Activated gamma-delta T cell treated with Interleukin-2 at 50 U/mL for 16 hours (primary cell): ENCODE results near the gene SSBP3.

Source experiments
- DNase-seq: peaks from one replicate; pipeline ENCODE4 v3.0.0-alpha.2; 2020

Gene SSBP3

DNA sequence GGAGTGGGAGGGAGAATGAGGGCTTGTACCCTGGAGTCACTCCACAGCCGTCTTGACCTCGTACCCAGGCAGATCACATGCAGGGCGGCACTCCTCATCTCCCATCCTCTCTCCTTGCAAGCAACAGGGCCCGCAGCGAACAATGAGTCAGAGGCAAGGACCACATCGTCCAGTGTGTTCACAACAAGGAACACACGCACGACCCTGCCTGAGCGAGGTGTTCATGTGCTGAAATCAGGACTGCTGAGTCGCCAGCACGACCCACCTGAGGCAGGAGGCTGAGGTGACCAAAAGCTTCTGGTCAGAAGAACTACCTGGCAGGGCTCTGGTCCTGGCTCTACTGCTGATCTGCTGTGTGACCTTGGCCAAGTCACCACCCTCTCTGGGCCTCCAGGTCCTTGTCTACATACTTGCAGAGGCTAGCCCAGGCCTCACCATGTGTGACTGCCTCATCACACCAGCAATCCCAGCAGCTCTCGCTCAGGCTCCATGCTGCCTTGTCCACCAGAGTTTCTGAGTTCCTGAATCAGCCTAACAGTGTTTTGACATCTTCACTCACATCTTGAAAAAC is 78.0 kb downstream of the SSBP3 start:
- no peak for DNase-seq

DNA sequence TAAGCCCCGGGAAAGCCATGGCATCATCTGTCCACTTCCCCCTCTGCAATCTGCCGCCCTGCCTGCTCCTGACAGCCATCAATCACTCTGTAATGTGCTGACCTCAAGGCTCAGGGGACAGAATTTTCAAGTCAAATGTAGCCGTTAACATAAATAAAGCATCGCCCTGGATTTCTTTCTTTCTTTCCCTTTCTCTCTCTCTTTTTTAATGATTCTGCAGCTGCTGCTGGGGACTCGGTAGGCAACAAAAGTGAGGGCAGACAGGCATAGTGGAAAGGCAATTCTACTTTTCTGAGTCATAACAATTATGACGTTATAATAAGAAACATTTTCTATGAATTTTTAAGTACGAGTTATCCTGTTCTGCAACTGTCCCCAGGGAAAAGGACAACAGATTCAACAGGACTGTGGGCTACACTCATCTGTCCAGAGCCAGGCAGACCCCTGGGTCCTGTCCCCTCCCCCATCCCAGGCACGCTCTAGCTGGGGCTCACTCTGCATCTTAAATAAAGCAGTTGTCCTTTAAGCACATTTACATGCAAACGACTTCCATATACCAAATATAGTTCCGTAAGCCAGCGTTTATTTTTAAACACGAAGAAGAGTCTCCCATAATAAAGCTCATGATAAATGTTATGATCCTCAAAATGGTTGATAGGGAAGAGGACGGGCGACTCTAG is 78.7 kb downstream of the SSBP3 start:
- DNase-seq, result no peak

DNA sequence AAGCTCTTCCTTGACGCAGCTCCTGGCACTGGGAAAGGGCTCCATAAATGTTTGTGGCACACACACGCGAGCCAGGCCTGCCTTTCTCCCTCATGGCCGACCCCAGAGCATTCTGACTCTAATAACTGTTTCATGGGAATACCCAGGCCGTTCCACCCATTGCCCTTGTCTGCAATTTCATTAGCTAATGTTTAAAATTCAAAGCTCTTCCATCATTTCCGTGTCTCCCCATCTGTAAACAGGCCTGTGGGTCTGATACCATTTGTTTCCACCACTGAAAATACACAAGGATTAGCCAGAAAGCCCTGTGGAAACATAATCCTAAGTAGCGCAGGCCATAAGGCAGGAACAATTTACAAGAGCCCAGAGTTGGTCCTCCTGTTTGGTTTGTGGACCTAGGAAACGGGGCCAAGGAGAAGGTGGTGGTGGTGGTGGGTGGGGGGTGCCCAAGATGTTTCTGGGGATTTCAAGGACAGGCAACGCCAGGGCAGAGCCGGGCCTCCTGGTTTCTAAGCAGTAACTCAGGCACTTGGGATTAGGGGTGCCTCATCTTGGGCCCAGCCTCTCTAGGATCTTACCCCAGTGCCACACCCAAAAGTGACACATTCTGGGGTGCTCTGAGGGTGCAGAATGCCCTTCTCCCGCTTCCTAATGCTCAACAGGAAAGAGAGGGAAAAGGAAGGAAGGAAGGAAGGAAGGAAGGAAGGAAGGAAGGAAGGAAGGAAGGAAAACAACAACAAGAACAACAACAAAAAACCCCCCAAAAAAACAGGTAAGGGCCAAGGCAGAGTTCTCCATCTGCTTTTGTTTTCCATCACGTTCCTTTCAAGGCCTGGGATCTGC is 79.4 kb downstream of the SSBP3 start:
- DNase-seq, result no peak

DNA sequence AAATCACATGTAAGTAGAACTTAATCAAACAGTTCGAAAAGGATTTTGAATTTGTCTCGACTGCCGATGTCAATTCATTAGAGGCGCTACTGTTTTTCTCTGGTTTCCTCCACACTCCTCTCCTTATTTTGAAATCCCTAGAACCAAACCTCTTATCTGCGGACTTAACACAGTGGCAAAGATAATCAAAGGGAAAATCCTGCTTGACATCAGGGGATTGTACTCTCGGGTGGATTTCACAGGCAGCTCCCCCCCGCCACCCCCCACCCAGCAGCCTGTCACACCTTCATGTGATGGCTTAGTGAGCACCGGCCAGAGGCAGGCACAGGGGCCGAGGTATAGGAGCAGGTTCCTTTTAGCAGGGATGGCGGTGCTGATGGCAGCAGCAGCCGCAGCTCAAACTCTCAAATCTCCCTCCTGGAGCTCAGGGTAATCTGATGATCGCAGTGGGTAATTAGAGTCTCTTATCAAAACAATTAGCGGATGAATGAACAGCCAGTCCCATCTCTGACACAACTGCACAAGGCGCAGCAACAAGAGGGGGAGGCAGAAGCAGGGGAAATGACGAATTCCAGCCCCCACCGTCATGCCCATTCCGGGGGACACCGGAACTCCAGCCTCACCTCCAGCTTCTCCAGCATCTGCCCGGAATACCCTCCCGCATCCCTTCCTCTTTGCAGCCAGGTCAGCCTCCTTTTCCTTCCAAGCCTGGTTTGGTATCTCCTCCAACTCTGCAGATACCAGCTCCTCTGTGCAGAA is 80.3 kb downstream of the SSBP3 start:
- DNase-seq, result no peak

DNA sequence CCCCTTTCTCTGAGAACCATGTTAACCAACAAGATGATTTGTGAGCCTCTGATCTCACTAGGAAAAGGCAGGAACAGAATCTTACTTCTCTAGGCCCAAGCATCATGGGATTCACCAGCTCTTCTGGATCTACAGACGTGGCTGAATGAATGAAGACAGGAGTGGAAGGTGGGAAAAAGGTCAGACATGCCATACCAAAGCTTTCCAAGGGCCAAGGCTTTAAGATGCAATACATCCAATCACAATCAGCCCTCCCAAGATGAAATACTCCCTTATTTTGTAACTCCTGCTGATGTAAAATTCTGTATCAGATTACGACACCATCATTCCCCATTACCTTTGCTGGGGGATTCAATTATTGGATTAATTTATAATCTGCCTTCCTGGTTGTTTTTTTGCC is 80.9 kb downstream of the SSBP3 start:
- DNase-seq, result no peak

DNA sequence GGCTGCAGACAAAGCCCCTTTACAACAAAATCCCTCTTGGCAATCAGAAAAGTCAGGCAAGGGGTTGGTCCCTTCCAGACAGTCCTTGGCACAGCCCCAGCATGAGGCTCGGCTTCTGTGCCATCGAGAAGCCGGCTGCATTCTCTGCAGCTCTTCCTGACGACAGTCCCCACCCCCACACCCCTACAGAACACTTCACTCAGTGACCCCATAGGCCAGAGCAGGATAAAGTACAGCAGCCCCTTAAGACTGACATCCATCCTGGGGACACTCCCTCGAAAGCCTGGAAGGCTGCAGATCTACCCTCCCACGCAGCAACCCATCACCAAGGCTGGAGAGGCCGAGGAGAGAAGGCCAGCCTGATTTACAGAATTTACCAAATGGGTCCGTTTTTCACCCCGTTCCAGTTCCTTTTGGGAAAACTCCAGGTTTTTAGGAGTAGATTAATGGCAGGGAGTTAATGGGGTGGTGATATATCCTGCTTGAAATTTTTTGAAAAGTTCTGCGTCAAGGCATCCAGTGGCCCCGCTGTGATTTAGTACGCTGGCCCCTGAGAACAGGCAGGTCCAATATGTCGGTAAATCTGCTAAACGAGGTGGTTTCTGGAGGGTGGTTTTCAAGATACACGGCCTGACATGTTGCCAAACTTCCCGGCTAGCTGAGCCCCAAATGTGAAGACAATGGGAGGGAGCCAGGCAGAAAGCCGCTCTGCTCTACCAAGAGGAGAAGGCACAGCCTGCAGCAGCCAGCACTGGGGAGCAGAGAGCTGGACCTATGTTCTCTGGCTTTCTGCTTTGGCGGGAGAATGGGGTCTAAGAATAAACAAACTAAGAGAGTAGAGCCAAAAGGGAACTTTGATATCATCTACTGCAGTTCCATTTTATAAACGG is 81.7 kb downstream of the SSBP3 start:
- DNase-seq, result no peak

DNA sequence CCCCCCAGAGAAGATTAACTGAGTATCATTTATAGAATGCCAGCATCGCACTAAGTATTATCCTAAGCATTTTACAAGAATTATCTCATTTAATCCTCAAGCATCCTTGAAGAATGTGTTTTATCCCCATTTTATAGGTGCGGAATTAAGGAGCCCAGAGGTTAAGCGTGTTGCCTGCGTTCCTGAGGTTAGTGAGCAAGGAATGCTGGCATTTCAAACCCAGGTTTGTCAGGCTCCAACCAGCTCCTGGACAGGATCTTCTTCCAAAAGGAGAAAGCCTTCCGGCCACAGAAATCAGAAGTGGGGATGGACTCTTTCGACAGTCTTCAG is 82.3 kb downstream of the SSBP3 start:
- DNase-seq, result no peak

DNA sequence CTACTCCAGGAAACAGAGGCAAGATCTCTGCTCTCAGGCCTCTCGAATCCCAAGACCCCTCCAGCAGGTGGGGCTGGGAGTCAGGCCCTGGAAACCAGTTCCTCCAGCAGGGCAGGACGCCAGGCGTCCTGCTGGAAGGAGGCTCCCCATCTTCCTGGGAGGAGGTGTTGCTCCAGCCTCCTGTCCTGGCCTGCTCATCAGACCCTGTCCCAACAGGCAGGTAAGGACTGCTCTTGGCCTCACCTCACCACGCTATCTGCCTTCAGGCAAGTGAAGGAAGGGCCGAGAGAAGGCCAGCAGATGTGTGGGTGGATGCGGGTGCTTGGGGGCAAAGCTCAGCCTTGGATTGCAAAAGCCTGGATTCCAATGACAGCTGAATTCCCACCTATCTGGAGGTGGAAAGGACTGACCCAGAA is 82.9 kb downstream of the SSBP3 start:
- DNase-seq, result no peak

DNA sequence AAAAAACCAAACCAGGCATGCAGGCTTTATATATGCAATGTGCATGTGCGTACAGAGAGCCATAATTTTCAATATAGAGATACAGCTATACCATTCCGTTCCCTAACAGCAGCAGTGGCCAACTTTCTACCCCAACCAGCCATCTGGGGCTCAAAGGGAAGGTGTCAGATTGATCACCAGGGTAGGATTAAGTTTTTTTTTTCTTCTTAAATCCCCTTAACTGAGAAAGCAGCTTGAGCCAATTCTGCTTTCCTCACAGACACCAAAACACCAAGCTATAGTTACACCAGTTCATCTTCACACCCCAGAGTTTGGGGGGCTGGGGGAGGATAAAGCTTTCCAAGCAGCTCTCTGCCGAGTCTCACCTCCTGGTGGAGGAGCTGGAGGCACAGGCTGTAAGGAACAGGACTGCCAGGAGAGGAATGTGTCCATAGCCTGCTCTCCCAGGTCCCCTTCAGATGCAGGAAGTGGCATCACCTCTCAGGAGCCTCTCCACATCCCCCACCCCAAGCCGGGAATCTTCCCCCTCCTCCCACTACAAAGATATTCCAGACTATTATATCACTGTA is 87.9 kb downstream of the SSBP3 start:
- DNase-seq, result no peak

DNA sequence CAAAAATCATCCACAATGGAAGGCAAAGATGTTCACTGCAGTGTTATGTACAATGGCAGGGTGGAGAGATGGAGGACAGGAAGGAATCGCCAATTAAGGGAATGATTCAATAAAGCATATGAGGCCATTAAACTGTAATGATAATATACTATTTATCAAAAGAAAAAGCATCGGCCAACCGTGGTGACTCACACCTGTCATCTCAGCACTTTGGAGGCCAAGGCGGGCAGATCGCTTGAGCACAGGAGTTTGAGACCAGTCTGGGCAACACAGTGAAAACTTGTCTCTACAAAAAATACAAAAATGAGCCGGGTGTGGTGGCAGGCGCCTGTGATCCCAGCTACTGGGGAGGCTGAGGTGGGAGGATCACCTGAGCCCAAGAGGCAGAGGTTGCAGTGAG is 89.1 kb downstream of the SSBP3 start:
- DNase-seq, result no peak

DNA sequence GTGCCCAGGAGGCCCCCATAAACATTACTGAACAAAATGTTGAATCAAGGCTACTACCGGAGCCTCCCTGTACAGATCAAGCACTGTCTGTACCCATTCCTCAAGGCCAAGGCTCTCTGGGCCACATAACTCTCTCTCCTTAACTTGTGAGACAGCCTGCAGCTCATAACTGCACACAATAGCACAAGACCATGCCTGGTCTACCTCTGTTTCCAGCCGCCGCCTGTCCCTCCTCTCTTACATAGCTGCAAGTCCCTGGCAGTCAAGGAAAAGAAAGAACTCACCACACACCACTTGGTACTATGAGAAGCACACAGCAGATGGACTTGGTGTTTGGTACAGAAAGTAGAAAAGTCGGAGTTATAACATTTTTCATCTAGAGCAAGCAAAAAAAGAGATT is 91.1 kb downstream of the SSBP3 start:
- DNase-seq, result no peak

DNA sequence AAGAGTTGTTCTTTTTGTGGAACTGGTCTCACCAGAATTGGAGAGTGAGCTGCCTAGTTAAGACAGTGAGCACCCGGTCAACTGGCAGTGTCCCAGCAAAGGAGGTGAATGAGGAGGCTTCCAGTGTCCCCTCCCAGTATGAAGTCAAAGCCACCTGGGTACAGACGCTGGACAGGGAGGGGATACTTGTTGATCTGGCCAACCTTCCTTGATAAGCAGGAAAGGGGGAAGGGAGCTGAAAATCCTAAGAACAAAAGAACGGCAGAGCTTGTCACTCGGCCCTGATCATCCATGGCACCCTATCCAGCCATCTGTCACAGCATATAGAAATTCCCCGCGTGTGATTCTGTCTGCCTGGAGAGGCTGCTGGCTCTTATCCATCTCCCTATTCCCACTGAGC is 91.5 kb downstream of the SSBP3 start:
- DNase-seq, result no peak

DNA sequence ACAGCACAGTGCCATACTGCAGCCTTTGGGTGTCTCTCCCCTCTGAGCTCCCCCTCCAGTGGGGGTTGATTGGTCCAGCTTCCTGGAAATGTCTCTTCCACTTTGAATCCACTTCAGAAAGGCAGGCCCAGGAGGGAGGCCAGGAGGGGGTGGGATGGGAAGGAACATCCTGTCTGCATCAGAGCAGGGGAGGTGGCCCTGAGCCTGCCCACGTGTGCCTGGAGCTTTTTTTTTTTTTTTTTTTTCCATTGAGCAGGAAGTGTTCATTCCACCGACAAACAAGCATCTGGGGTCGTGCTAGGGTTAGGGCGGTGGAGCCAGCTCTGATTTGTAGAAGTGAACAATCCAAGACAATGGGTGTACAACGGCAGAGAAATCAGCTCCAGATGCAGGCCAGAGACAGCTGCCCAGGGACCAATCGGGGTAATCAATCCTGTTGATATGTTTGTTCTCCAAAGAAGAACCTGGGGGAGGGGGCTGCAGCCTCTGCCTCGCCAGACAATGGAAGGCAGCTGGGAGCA is 93.3 kb downstream of the SSBP3 start:
- DNase-seq, result no peak

DNA sequence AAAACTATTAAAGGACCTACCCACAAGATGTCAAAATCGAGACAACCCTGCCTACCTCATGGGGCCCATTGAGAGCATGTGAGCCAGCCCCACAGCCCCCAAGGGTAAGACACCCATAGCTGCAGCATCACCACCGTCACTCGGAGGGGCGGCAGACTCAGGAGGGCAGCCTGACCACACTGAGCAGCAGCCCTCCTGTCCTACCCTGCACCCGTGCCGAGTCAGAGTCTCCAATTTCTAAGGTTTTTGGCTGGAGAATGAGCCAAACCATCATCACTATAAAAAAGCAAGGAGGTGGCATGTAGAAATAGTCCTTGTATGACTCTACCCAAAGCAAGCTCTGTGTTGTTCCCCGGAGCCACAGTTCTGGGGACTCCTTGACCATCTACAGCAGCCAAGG is 94.7 kb downstream of the SSBP3 start:
- no peak for DNase-seq

DNA sequence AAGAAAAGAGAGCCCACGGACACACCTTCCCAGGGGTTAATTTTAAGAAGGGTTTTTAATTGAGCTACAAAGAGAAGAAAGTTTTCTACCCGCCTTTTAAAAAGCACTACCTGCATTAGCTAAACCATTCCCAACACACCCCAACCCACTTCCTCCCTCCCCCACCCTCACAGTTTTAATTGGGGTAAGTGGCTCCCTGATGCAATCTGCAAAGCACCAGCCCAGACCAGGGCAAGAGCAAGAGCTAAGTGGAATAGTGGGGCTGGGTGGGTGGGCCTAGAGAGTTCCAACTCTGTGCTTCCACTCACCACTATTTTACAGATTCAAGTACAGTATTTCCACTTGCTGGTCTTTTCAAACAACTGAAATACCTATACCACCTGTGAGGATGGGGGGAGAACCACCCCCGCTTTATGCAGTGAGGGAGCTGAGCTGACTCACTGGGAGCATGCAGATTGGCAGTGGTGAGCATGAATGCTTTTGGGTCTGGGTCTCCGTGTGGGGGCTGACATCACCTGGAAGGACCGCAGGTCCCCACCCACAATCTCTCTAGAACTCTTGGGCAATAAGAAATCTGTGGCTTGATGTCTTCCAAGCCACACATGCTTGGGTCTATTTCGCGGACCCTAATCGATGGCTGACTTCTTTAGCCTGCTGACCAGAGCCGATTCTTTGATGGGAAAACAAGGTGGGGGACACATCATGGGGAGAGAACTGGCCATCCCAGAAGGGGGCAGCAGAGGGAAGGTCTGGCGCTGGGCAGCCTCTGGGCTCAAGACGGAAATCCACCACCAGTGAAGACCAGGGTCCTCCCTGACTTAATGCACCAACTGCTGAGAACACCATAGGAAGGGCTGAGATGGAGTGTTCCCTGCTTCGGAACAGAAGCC is 95.5 kb downstream of the SSBP3 start:
- no peak for DNase-seq

DNA sequence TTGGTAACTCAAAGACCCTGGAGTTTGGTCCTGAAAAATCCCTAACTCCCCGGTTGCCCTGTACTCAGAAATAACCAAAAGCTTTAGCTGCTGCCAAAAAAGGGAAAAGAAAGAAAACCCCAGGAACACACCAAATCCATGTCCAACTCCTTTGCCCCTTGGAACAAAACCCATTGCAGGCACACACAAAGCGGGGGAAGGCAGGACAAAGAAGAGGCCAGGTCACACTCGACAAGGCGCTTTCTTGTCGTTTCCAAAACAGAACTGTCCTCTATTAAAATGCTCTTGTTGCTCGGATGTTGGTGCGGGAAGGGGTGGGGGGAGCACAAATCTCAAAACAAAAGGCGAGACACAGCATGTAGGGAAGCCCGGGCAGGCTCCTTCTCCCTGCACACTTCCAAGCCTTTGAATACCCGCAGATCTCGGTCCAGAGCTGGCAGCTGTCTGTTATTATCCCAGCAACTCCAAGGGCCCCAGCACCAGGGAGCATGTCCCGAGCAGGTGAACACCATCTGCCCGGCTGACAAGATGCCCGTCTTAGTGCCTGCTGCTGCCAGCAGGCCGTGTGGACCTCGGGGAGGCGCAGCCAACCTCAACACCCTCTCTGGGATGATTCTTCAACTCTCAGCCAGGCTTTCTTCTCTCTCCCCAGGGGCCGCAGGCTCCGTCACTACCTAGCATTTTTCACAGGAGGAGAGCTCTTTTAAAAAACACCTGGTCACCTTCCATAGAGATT is 96.4 kb downstream of the SSBP3 start:
- no peak for DNase-seq

DNA sequence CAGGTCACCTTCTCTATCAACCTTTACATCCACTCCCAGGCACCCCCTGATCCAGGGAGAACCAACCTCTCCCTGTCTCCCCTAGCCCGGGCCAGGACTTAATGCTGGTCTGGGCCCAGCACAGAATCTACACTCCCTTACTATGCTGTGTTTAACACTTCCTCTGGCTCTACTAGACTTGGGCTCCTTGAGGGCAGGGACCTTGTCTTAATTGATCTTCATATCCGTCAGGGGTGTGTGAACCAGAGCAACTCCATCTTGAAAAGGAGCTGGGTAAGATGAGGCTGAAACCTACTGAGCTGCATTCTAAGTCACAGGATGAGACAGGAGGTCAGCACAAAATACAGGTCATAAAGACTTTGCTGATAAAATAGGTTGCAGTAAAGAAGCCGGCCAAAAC is 98.9 kb downstream of the SSBP3 start:
- DNase-seq, result no peak

DNA sequence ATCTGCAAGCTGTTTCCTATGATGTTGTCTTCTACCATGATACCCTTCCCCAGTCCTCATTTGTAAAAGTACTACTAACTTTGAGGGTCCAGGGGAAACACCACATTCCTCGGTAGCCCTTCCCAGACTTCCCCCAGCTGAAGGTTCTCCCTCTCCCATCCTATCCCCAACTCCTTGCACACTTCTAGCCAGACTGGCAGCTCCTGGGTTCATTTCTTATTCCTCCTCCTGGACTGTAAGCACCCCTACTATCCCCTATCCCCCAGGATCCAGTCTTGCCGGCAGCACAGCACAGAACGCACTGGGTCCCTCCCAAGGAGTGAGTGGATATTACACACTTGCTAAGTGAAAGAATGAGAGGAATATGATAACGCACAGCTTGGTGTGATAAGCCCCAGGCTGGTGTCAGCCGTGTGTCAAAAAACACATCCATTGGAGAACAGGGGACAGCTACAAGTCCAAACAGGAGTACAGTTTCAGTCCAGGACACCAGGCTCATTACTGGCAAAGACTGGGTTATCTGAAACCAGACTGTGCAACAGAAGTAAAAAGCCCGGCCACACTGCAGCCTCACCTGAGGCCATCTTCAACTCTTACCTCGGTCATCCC is 100.2 kb downstream of the SSBP3 start:
- no peak for DNase-seq

DNA sequence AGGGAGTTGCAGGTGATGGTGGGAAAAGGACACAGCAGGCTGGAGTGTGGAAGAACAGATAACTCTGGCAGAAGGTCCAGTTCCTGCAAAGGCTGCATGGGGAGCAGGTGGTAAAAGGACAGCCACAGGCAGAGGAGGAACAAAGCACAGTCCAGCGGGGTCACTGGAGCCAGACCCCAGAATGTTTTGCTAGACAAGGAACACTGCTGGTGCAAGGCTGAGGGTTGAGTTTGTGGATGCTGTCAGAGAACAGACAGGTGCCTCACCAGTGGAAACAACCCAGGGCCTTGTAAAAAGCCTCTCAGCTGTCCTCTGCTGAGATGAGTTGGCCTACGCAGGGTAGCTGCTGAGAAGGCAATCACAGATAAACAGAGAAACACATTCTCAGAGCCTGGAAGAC is 101.7 kb downstream of the SSBP3 start:
- no peak for DNase-seq
